ENCODE measurements around the gene POFUT1. TPM values are rescaled to one million over a fixed set of nuclear protein-coding genes. Genes with fewer than 3 reads are reported as not detected.
A peak's percentile ranks its signal among the peaks of the same experiment; 100 is the strongest.
"Not testable (repeated sequence)": the region's sequence is repeated elsewhere in the genome, so short reads cannot be mapped to it uniquely, and the experiment has no call there.

POFUT1 gene
- total RNA-seq, 1 experiment from 2014 or later = 36.9 TPM

DNA sequence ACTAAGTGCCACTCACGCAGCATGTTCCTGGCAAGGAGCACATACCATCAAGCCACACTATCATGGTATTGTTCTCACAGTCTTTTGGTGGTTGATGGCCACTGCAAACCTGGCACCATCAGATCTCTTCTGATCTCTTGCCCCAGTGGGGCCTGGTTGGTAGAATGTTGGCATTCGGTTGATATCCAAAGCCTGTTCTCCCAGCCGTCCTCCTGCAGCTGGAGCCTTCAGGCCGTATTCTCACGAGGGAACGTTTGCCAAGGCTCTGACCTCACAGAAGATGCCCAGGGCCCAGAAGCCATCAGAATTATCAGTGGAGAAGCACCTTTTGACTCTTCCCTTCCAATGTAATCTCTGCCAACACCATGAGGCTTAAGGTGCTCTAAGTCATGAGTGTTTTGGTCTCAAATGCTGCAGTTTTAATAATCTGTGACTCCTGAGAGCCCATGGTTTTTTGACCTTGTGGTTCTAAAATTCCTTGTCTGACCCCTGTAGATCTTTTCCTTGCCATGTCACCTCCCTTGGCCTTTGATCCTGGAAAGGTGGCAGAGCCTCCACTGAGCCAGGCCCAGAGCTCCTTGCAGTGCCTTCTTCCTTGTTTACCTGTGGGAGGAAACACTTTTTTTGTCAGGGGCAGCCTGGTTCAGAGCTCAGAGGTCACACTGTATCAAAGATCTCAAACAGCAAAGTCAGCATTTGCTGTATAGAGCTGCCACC, 27.8 kb downstream of the POFUT1 start:
- DNase-seq (ENCODE audit: low read depth) = no peak

DNA sequence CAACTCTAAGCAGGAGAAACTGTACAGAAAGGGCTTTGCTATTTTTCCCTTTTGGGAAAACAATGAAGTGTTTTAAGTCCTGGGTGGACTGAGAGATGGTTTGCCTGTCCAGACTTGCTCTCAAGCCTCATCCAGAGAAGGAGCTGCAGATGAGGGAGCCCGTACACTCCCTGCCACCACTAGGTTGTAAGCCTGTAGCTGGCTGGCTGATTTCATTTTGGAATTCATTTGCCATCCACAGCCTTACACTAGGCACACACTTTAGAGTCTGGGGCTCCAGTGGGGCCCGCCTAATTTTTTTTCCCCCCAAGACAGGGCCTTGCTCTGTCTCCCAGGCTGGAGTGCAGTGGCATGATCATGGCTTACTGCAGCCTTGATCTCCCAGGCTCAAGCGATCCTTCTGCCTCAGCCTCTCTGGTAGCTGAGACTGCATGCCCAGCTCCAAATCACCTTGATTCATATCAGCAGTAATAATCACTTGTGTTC, 28.4 kb downstream of the POFUT1 start:
- no peak for DNase-seq (ENCODE audit: low read depth)

- DNase-seq (ENCODE audit: low read depth) = no peak
Measured at GRCh38 chr20:32236819-32237218, 29.1 kb downstream of the POFUT1 start.

DNA sequence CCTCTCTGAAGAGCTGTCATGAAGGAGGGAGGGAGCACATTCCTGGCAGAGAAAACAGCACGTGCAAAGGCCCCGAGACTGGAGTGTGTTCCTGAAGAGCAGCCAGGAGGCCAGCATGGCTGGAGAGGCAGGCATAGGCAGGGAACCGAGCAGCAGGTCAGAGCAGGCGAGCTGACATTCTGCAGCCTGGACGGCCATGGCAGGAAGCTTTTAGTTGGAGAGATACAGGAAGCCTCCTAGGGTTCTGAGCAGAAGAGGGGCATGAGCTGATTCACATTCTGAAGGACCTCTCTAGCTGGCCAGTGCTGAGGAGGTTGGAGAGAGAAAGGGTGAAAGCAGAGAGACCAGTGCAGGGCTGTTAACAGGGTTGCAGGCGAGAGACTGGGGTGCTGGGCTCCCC, 29.7 kb downstream of the POFUT1 start:
- DNase-seq (ENCODE audit: low read depth) = no peak

DNA sequence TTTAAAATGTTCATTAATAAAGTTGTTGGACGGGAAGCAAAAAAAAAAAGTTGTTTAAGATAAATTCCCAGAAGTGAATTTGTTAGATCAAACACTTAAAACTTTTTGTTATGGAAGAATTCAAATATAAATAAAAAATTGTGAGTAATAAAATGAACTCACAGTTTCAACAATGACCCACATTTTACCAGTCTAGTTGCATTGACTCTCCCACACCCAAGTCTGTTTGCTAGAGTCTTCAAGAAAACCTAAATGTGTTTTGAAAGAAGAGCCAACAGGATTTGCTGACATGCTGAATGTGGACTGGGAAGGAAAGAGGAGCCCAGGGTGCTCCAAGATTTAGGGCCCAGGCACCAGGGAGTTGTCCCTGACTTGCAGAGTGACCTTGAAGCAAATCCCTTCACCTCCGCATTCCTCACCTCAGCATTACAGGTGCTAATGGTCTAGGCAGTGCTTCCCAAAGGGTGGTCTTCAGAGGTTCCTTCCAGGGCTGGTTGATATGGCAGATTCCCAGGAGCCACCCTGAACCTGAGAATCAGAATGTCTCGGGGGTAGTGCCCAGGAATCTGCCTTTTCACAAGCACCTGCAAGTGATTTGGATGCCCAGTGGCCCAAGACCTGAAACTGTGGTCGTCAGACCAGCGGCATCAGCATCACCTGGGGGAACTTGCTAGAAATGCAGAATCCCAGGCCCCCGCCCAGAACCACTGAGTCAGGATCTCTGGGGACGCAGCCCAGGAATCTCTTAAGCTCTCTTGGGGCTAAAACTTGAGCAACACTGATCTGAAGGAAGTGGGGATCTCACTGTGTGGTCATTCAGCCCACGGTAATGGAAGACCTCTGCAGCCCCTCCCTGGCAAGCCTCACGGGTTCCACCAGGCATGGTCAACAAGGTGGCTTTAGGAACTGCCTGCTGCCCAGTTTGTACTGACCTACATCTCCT, 31.1 kb downstream of the POFUT1 start:
- no peak for DNase-seq (ENCODE audit: low read depth)

DNA sequence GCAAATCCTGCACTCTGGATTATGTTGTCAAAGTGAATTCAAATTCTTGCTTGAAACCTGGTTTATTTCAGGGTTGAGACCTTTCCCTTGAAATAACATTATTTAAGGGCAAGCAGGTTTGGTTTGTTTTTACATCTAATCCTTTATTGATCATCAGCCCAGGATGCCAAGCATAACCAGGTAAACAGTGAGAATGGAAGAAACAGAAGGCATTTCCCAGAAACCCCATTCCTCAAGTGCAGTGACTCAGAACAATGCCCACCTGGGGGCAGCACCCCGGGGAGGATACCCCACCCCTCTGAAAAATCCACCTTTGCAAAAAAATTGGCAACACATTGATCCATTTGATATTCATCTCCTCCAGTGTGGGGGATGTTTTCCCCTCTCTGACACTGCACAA, 32.5 kb downstream of the POFUT1 start:
- no peak for DNase-seq (ENCODE audit: low read depth)

- DNase-seq (ENCODE audit: low read depth) = no peak
Measured at GRCh38 chr20:32241807-32242206, 34.1 kb downstream of the POFUT1 start.

- DNase-seq (ENCODE audit: low read depth) = peak; percentile 19
Measured at GRCh38 chr20:32244150-32244823, 36.6 kb downstream of the POFUT1 start.

DNA sequence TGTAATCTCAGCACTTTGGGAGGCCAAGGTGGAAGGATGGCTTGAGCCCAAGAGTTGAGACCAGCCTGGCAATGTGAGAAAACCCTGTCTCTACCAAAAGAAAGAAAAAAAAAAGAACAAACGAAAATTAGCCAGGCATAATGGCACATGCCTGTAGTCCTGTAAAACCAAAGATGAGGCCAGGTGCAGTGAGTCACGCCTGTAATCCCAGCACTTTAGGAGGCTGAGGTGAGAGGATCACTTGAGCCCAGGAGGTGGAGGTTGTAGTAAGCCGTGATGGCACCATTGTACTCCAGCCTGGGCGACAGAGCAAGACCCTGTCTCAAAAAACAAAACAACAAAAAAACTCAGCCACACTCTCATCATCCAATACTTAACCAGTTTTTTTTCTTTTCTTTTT, 37.3 kb downstream of the POFUT1 start:
- DNase-seq (ENCODE audit: low read depth) = no peak

DNA sequence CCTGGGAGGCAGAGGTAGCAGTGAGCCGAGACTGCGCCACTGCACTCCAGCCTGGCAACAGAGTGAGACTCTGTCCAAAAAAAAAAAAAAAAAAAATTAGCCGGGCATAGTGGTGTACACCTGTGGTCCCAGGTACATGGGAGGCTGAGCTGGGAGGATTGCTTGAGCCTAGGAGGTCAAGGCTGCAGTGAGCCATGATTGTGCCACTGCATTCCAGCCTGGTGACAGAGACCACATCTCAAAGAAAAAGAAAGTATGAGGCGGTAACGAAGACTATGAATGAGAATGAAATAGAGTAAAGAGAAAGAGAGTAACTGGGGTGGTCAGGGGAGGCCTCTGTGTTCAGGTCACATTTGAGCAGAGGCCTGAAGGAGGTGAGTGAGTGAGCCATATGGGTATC, 38.5 kb downstream of the POFUT1 start:
- DNase-seq (ENCODE audit: low read depth) = not testable (repeated sequence)

- no peak for DNase-seq (ENCODE audit: low read depth)
Measured at GRCh38 chr20:32248043-32248442, 40.4 kb downstream of the POFUT1 start.

- no peak for DNase-seq (ENCODE audit: low read depth)
Measured at GRCh38 chr20:32249030-32249738, 41.5 kb downstream of the POFUT1 start.

DNA sequence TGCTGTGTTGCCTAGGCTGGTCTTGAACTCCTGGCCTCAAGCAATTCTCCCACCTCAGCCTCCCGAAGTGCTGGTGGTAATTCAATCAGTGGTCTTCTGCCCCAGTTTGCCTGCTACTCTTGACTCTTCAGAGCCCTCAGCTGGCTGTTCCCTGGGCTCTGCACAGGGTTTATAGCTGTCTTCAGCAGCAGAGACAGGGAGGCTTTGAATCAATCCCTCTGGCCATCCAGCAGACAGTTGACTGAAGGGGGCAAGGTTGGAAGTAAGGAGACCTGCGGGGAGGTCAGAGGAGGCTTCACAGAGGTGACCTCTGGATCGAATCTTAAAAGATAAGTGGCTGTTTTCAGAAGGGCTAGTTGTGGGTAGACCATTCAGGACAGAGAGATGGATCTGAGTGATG, 43.8 kb downstream of the POFUT1 start:
- DNase-seq (ENCODE audit: low read depth) = no peak

DNA sequence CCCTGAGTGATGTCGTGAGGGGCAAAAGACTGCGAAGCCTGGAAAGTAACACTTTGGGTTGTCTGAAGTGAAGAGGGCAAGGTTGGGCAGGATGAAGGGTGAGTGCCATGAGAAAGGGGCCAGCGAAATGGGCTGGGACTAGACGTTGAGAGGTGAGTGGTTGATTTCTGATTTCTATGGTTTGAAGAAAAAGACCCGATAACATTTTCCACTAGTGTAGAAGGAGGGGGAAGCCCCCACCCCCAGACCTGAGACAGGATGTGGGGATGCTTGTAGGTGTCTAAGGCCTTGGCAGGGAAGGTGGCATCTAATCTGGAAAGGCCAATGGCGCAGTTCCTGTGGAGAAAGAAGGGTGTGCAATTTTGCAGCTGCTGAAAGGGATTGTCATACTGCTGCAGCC, 44.5 kb downstream of the POFUT1 start:
- no peak for DNase-seq (ENCODE audit: low read depth)

DNA sequence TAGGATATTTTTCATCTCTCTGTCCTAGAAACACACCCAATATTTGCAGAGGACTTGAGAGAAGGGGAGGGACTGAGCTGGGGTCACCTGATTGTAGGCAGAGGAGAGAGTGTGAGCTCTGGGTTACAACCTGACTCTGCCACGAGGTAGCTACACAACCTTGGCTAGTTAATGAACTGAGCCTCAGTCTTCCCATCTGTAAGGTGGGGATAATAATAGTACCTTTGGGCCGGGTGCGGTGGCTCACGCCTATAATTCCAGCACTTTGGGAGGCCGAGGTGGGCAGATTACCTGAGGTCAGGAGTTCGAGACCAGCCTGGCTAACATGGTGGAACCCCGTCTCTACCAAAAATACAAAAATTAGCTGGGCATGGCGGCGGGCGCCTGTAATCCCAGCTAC, 53.3 kb downstream of the POFUT1 start:
- DNase-seq (ENCODE audit: low read depth) = not testable (repeated sequence)

GRCh38 chr20:32261644-32262043, 54.0 kb downstream of the POFUT1 start:
- DNase-seq (ENCODE audit: low read depth) = no peak

DNA sequence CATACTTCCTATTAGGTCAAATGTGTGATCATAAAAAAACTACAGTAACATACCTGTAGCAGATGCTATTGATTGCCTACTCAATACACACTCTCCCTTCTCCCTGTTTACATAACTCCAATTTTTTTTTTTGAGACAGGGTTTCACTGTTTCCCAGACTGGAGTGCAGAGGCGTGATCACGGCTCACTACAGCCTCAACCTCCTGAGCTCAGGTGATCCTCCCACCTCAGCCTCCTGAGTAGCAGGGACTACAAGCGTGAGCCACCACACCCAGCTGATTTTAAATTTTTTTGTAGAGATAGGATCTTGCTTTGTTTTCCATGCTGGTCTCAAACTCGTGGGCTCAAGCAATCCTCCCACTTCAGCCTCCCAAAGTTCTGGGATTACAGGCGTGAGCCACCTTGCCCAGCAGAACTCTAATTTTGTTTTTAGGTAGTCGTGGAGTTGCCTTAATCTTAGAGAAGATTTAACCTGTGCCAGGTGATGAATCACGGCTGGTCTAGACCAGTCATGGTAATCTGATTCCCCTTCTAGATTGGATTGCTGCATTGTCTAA, 55.8 kb downstream of the POFUT1 start:
- no peak for DNase-seq (ENCODE audit: low read depth)

- DNase-seq (ENCODE audit: low read depth) = no peak
Measured at GRCh38 chr20:32271620-32272019, 63.9 kb downstream of the POFUT1 start.

DNA sequence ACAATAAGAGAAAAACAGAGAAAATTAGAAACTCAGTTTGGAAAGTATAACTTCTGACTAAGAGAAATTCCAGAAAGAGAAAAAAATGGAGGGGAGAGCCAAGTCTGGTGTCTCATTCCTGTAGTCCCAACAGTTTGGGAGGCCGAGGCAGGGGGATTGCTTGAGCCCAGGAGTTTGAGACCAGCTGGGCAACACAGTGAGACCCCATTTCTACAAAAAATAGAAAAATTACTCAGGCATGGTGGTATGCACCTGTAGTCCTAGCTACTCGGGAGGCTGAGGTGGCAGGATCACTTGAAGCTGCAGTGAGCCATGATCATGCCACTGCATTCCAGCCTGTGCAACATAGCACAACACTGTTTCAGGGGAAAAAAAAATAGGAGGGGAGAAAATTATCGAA, 66.7 kb downstream of the POFUT1 start:
- DNase-seq (ENCODE audit: low read depth) = no peak

DNA sequence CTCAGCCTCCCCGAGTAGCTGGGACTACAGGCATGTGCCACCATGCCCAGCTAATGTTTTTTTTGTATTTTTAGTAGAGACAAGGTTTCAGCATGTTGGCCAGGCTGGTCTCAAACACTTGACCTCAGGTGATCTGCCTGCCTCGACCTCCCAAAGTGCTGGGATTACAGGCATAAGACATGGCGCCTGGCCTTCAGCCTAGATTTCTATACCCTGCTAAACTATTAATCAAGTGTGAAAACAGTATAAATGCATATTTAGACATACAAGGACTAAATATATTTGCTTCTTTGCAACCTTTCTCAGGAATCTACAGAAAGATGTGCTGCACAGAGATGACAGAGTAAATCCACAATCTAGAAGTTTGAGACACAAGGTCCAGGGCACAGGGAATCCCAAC, 67.5 kb downstream of the POFUT1 start:
- DNase-seq (ENCODE audit: low read depth) = not testable (repeated sequence)

All from Daoy (cell line).